GM12891 (cell line): ENCODE results near the gene OPA3.

Experiments
- DNase-seq: peaks from one replicate; pipeline ENCODE4 v3.0.0; 2011; ENCODE audit warnings: low spot score; ENCODE audit not compliant: insufficient read length
- FAIRE-seq: peaks from 2 replicates; lab custom pipeline; 2011; peaks lifted over from hg19 to GRCh38; lab: Jason Lieb, UNC
- PAX5 ChIP-seq: IDR thresholded peaks from 2 replicates; pipeline ENCODE4 v1.6.1; 2011; ENCODE audit warnings: low read length, moderate library complexity, mild to moderate bottlenecking; ENCODE audit not compliant: insufficient read depth, severe bottlenecking
- POLR2A ChIP-seq: IDR thresholded peaks from 2 replicates; pipeline ENCODE4 v1.6.1; 2011; ENCODE audit warnings: low read depth, low read length, control low read depth
- POLR2AphosphoS5 ChIP-seq: IDR thresholded peaks from 2 replicates; pipeline ENCODE4 v1.6.1; 2011; ENCODE audit warnings: low read depth, low read length, control low read depth
- POU2F2 ChIP-seq: IDR thresholded peaks from 2 replicates; pipeline ENCODE4 v1.6.1; 2011; ENCODE audit warnings: low read depth, mild to moderate bottlenecking, control low read depth, low read length, moderate library complexity
- SPI1 ChIP-seq: IDR thresholded peaks from 2 replicates; pipeline ENCODE4 v1.6.1; 2011; ENCODE audit warnings: low read depth, low read length, control low read depth
- TAF1 ChIP-seq: IDR thresholded peaks from 2 replicates; pipeline ENCODE4 v1.6.1; 2011; ENCODE audit warnings: low read depth, low read length, control low read depth

Gene OPA3

DNA sequence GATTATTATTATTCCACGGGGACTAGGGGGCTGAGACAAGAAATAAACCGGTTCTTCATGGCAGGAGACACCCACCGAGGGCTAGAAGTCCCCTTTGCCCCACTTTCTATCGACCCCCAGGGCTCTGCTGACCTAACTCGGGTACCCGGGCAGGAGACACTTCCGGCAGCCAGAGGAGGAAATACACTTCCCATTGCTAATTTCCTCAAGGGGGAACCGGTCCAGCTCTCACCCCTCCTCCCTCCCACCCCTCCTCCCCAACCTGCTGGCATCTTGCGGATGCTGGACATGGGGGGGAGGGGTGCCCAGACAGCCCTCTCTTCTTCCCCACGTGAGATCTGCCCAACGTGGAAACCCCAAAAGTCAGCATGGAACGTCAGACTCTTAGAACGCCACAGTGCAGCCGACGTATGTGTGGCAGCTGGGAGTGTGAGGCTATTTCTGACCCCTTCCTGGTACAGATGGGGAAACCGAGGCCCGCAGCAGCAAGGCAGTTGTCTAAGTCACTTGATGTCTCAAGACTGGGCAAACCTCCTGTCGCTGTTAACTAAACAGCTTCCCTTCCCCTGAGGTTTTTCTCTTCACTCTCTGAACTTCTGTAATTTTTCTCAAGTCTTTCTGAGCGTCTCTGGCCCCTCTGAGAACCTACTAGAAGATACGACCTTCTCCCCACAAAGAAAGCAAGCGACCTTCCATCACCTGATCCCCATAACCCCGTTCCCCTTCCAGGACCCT, 13.8 kb upstream of the OPA3 start:
- DNase-seq (no peak), FAIRE-seq (peak; percentile 79)
- TF ChIP-seq TAF1, result no peak
- no peak for TF ChIP-seq SPI1
- TF ChIP-seq POU2F2, result no peak
- TF ChIP-seq PAX5, result no peak
- TF ChIP-seq POLR2AphosphoS5, result no peak
- TF ChIP-seq POLR2A, result no peak

DNA sequence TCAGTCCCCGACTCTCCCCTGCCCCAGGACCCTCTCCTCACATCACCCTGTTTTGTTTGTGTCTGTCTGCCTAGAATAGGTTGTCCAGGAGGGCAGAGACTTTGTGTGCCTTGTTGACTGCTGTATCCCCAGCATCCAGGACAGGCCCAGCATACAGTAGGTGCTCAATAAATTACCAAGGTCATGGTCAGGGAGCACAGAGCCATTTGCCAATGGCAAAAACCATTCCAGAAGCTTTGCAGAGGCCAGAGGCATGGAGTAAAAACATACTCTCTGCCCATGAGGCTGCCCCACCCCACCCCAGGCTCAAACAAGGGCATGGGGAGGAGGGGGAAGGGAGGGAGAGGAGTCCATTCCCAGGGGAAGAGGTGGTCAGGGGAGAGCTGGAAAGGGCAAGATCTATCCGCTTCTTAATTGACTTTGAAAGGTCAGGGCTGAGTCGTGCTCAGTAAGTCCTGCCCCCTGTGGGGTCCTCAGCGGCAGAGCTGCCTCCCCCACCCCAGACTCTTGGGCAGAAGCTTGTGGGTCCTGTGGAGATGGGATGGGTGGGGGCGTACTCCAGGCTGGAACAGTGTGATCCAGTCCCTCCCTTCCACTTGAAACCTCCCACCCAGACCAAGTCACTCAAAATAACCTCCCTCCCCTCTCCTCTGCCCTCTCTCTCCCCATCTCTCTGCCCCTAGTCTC, 13.0 kb upstream of the OPA3 start:
- no peak for TF ChIP-seq TAF1
- TF ChIP-seq SPI1, result no peak
- no peak for TF ChIP-seq POLR2A
- no peak for TF ChIP-seq PAX5
- no peak for TF ChIP-seq POLR2AphosphoS5
- TF ChIP-seq POU2F2, result no peak
- no peak for DNase-seq

DNA sequence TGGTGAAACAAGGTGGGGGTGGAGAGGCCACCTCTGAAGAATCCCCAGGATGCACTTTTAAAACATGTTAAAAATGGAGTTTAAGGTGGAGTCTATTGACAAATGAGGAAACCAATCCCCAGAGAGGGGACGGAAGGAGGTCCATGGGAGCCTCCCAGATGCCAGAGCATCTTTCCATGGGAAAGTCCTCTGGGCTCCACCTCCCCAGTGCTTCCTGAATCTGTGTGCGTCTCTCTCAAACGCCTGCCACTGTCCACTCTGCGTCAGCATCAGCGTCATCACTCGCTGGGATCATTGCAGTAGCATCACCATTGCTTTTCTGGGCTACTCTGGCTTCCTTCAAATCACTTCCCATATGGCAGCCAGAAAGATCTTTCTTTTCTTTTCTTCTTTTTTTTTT, 11.2 kb upstream of the OPA3 start:
- TF ChIP-seq PAX5 (no peak), SPI1 (no peak), TAF1 (no peak), POLR2A (no peak), POU2F2 (no peak), POLR2AphosphoS5 (no peak)
- FAIRE-seq, result no peak
- no peak for DNase-seq

More for the DNA sequence above, 13.0 kb upstream of the OPA3 start:
- no peak for FAIRE-seq

DNA sequence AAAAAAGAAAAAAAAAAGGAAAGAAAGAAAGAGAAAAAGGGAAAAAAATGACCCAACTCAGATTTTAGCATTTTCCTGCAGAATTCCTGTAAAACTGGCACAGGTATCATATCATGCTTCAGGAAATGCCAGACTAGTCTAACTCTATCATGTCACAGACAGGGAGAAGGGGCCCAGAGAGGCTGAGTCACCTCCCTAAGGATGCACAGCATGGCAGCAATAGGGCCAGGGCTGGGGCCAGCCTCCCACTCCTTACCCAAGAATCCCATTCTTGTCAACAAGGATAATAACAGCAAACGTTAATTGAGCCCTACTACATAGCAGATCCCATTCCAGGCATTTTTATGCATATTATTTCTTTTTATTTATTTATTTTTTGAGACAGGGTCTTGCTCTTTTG, 8.9 kb upstream of the OPA3 start:
- DNase-seq (no peak), FAIRE-seq (no peak)
- TF ChIP-seq TAF1 (no peak), POLR2AphosphoS5 (no peak), SPI1 (no peak), POU2F2 (no peak), POLR2A (no peak), PAX5 (no peak)

DNA sequence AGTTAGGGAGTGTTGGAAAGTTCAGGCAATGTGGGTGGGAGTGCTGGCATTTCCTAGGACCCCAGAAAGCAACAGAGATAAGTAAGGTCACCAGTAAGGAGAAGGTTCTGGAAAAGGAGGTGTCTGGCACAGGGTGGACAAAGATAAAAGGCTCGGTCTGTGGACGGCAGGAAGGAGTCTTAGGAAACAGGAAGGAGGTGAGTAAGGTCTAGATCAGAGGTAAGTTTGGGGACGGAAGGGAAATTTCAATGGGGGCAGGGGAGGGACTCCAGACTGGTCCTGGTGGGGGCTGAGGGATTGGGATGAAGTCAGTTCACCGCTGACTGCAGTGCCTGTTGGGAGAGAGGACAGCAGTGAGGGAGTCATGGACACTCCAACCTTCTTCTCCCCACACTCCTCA, 7.8 kb upstream of the OPA3 start:
- no peak for FAIRE-seq
- TF ChIP-seq POLR2AphosphoS5, result no peak
- TF ChIP-seq PAX5, result no peak
- no peak for TF ChIP-seq POU2F2
- no peak for TF ChIP-seq SPI1
- DNase-seq, result no peak

DNA sequence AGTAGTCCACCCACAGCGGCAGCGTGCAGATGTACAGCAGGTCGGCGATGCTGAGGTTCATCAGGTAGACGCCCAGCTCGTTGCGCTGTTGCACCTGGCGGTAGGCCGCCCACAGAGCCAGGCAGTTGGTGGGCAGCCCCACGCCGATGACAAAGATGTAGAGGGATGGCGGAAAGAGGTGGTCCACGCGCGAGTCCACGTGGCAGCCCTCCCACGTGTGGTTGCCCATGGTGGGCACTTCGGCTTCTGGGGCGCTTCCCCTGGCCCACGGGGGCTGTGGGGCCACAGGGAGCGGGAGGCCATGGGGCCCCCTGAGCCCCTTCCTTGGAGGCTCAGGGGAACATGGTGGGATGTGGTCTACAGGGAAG, 7.0 kb upstream of the OPA3 start:
- DNase-seq, result no peak
- FAIRE-seq, result no peak

DNA sequence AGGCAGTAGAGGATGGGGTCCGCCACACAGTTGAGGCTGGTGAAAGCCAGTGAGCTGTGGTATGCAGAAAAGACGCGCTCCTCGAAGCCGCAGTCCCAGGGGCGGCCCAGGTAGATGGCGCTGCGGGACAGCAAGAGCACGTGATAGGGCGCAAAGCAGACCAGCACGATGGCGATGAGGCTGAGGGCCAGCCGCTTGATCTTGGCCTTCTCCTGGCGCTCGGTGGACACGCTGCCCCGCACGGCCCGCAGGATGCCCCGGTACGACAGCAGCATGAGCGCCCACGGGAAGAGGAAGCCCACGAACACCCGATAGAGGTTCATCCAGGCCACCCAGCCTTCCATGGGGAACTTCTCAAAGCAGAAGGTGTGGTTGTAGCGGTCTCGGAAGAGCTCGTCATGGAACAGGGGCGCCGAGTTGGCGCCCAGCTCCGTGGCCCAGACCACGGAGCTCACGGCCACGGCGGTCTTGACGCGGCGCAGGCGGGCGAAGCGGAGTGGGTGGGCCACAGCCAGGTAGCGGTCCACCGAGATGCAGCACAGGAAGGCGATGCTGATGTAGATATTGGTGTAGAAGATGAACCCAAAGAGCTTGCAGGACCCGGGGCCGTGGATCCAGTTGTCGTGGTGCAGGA, 6.5 kb upstream of the OPA3 start:
- no peak for FAIRE-seq
- DNase-seq, result no peak
- TF ChIP-seq TAF1 (no peak), POU2F2 (no peak), PAX5 (no peak), SPI1 (no peak), POLR2A (no peak), POLR2AphosphoS5 (no peak)

More for the DNA sequence above, 7.0 kb upstream of the OPA3 start:
- TF ChIP-seq POLR2AphosphoS5, result no peak
- no peak for TF ChIP-seq POLR2A
- no peak for TF ChIP-seq SPI1
- no peak for TF ChIP-seq PAX5
- TF ChIP-seq TAF1, result no peak
- TF ChIP-seq POU2F2, result no peak

DNA sequence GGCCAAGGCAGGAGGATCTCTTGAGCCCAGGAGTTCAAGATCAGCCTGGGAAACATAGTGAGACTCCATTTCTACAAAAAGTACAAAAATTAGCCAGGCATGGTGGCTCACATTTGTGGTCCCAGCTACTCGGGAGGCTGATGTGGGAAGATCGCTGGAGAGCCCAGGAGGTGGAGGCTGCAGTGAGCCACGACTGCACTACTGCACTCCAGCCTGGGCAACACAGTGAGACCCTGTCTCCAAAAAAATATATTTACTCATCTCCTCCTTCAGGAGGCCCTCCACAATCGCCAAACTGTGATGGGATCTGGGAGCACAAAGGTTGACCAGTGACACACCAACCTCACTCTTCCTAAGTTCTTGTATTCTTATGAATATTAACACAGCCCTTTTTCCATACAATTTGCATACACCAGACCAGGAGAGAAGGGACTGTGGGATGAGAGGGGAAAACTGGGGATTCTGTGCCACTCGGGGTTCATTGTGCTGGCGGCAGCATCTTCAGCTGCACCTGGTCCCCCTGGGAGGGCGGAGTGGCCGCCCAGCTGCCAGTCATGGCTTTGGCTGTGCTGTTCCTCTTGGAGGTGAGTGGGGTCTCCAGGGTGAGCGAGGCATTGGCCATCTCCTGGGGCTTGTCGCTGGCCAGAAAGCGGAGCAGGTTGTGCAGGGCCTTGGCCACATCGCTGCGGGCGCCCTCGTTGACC, 5.8 kb upstream of the OPA3 start:
- FAIRE-seq, result no peak
- TF ChIP-seq POLR2A, result no peak
- TF ChIP-seq POLR2AphosphoS5, result no peak
- no peak for TF ChIP-seq POU2F2
- TF ChIP-seq SPI1, result no peak
- TF ChIP-seq TAF1, result no peak
- no peak for TF ChIP-seq PAX5
- DNase-seq, result no peak

DNA sequence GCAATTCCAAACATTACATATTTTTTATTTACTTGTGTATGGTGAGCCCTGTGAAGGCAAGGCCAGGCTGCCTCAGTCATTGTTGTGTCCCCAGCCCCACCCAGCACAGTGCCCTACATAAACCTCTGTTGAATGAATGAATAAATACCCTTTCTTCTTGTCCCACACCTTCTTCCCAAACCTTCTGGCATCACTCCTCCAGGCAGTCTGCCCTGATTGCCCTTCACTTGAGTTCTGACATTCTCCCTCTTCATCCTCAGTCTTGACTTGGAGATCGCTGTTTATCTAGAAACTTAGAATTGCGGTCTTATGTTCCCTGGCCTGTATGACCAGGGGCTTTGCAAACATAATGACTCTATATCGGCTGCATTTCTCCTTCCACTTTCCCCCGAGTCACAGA, 5.2 kb upstream of the OPA3 start:
- TF ChIP-seq SPI1, result no peak
- TF ChIP-seq POLR2A, result no peak
- no peak for TF ChIP-seq PAX5
- TF ChIP-seq POU2F2, result no peak
- TF ChIP-seq POLR2AphosphoS5, result no peak
- no peak for TF ChIP-seq TAF1
- FAIRE-seq, result no peak
- no peak for DNase-seq
